ENCODE measurements around the gene CTSS.

The CTSS gene

DNA sequence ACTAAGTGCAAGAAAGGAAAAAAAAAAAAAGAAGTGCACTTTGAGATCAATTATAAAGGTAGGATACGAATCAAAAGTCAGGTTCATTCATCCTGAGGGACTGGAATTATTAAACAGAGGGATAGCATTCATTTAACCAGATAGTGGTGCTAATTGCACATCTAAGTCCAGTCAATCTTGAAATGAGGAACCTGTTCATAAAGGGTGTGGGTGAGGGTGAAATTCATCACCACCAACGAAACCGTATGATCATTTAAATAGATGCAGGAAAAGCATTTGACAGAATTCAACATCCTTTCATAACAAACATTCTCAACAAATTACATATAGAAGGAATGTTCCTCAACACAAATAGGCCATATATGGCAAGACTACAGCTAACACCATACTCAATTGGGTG, 5.6 kb downstream of the CTSS start:
- no peak overlapping the region for H3K4me2 ChIP-seq (ENCODE audit: low read depth, low read length)
- no peak for DNase-seq
- H3K9me3 ChIP-seq (replicated peaks; ENCODE audit: insufficient read depth, low read length) = no peaks in the 10 kb centered on the region
- H3K4me3 ChIP-seq (ENCODE audit: low read length) = no peak overlapping the region
- no peaks in the 10 kb centered on the region for H3K36me3 ChIP-seq (replicated peaks; ENCODE audit: insufficient read depth, low read length)
- H3F3A ChIP-seq (ENCODE audit: insufficient read depth, low read length) = no peaks in the 10 kb centered on the region; the same call in 1 of the 2 replicates
- H3K27me3 ChIP-seq (replicated peaks; ENCODE audit: insufficient read depth, low read length) = no peaks in the 10 kb centered on the region
- H3K9me2 ChIP-seq (replicated peaks; ENCODE audit: insufficient read depth, low read length) = no peaks in the 10 kb centered on the region
- H3K27ac ChIP-seq (ENCODE audit: low read length) = no peak overlapping the region
- H3K9ac ChIP-seq (ENCODE audit: low read length) = no peak overlapping the region
- H3K79me2 ChIP-seq (ENCODE audit: low read length) = no peaks in the 10 kb centered on the region
- TF ChIP-seq EZH2 (optimal IDR thresholded peaks at IDR 0.05; ENCODE audit: low read depth, low read length) (no peak), EZH2phosphoT487 (IDR thresholded peaks at IDR 0.05; ENCODE audit: low read length) (no peak)
- TF ChIP-seq, protein P1, sequence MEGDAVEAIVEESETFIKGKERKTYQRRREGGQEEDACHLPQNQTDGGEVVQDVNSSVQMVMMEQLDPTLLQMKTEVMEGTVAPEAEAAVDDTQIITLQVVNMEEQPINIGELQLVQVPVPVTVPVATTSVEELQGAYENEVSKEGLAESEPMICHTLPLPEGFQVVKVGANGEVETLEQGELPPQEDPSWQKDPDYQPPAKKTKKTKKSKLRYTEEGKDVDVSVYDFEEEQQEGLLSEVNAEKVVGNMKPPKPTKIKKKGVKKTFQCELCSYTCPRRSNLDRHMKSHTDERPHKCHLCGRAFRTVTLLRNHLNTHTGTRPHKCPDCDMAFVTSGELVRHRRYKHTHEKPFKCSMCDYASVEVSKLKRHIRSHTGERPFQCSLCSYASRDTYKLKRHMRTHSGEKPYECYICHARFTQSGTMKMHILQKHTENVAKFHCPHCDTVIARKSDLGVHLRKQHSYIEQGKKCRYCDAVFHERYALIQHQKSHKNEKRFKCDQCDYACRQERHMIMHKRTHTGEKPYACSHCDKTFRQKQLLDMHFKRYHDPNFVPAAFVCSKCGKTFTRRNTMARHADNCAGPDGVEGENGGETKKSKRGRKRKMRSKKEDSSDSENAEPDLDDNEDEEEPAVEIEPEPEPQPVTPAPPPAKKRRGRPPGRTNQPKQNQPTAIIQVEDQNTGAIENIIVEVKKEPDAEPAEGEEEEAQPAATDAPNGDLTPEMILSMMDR (IDR thresholded peaks at IDR 0.05; ENCODE audit: low read length) = no peak
- H2AFZ ChIP-seq (ENCODE audit: low read length) = no peak overlapping the region
- peaks cover 6% of the 10 kb centered on the region; the same call in 1 of the 2 replicates for H3K4me1 ChIP-seq (ENCODE audit: low read length)
- no peaks in the 10 kb centered on the region for H4K20me1 ChIP-seq (ENCODE audit: insufficient read depth, low read length)

DNA sequence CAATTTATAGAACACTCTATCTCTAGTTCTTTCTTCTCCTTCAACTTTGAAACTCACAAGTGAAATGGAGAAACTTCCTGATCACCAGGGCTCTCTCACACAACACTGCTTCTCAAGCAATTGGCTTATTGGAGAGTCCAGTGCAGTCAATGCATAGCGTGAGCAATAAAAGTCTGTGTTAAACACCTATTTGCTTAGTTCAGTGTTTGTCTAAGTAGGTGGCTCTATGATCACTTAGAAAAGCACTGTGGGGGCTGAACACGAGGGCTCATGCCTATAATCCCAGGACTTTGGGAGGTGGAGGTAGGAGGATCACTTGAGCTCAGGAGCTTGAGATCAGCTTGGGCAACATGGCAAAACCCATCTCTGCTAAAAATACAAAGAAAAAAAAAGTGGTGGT, 12.2 kb downstream of the CTSS start:
- Histone ChIP-seq H3K27ac (ENCODE audit: low read length) (no peak overlapping the region), H2AFZ (ENCODE audit: low read length) (no peak overlapping the region), H3K4me2 (ENCODE audit: low read depth, low read length) (no peak overlapping the region), H3K79me2 (ENCODE audit: low read length) (no peaks in the 10 kb centered on the region), H3K9me3 (replicated peaks; ENCODE audit: insufficient read depth, low read length) (no peaks in the 10 kb centered on the region), H4K20me1 (ENCODE audit: insufficient read depth, low read length) (no peaks in the 10 kb centered on the region), H3K4me3 (ENCODE audit: low read length) (no peak overlapping the region), H3K4me1 (ENCODE audit: low read length) (no peaks in the 10 kb centered on the region), H3F3A (ENCODE audit: insufficient read depth, low read length) (no peaks in the 10 kb centered on the region), H3K36me3 (replicated peaks; ENCODE audit: insufficient read depth, low read length) (no peaks in the 10 kb centered on the region), H3K9ac (ENCODE audit: low read length) (no peak overlapping the region), H3K9me2 (replicated peaks; ENCODE audit: insufficient read depth, low read length) (no peaks in the 10 kb centered on the region), H3K27me3 (replicated peaks; ENCODE audit: insufficient read depth, low read length) (no peaks in the 10 kb centered on the region)
- DNase-seq = no peak
- TF ChIP-seq, protein P1 (IDR thresholded peaks at IDR 0.05; ENCODE audit: low read length) = no peak
- TF ChIP-seq EZH2phosphoT487 (IDR thresholded peaks at IDR 0.05; ENCODE audit: low read length) (no peak), EZH2 (optimal IDR thresholded peaks at IDR 0.05; ENCODE audit: low read depth, low read length) (no peak)

DNA sequence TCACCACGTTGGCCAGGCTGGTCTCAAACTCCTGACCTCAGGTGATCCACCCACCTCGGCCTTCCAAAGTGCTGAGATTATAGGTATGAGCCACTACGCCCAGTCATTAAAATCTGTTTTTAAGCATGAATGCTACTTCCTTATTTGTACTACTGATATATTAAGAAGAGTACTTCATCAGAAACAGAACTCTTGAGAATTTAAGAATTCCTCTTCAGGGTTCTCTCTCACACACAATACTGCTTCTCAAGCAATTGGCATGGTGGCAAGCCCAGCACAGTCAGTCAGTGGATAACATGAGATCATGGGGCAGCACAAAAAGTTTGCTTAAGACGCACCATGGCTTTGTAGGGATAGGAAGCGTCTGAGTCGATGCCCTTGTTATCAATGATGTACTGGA, 14.1 kb downstream of the CTSS start:
- H3K9me3 ChIP-seq (replicated peaks; ENCODE audit: insufficient read depth, low read length) = no peaks in the 10 kb centered on the region
- H3K36me3 ChIP-seq (replicated peaks; ENCODE audit: insufficient read depth, low read length) = no peaks in the 10 kb centered on the region
- no peak overlapping the region for H3K9ac ChIP-seq (ENCODE audit: low read length)
- DNase-seq = no peak
- H3K4me3 ChIP-seq (ENCODE audit: low read length) = no peak overlapping the region
- no peaks in the 10 kb centered on the region for H3F3A ChIP-seq (ENCODE audit: insufficient read depth, low read length)
- H3K4me2 ChIP-seq (ENCODE audit: low read depth, low read length) = no peak overlapping the region
- H2AFZ ChIP-seq (ENCODE audit: low read length) = no peak overlapping the region
- H4K20me1 ChIP-seq (ENCODE audit: insufficient read depth, low read length) = no peaks in the 10 kb centered on the region
- H3K27me3 ChIP-seq (replicated peaks; ENCODE audit: insufficient read depth, low read length) = no peaks in the 10 kb centered on the region
- TF ChIP-seq EZH2phosphoT487 (IDR thresholded peaks at IDR 0.05; ENCODE audit: low read length) (no peak), EZH2 (optimal IDR thresholded peaks at IDR 0.05; ENCODE audit: low read depth, low read length) (no peak)
- TF ChIP-seq, protein P1 (IDR thresholded peaks at IDR 0.05; ENCODE audit: low read length) = no peak
- H3K4me1 ChIP-seq (ENCODE audit: low read length) = no peaks in the 10 kb centered on the region
- H3K79me2 ChIP-seq (ENCODE audit: low read length) = no peaks in the 10 kb centered on the region
- H3K9me2 ChIP-seq (replicated peaks; ENCODE audit: insufficient read depth, low read length) = no peaks in the 10 kb centered on the region
- no peak overlapping the region for H3K27ac ChIP-seq (ENCODE audit: low read length)

Measured in MM.1S (cell line).